Colon (tissue), 2 donors: Measurements from ENCODE around the gene INCA1.

ENCODE experiments used
- FAIRE-seq: peaks from 2 replicates; lab custom pipeline; 2012; peaks lifted over from hg19 to GRCh38; lab: Jason Lieb, UNC
- donor health status: control.
- donor health status: control.

The INCA1 gene

GRCh38 chr17:5003214-5003867, 6.0 kb upstream of the INCA1 start:
- FAIRE-seq, result no peak

- FAIRE-seq, result no peak
Measured at GRCh38 chr17:5002121-5002788, 4.9 kb upstream of the INCA1 start.

- FAIRE-seq, result no peak
Measured at GRCh38 chr17:5000237-5000639, 2.9 kb upstream of the INCA1 start.

- FAIRE-seq, result no peak
Measured at GRCh38 chr17:4999430-5000093, 2.2 kb upstream of the INCA1 start.

GRCh38 chr17:4998732-4999429, 1.6 kb upstream of the INCA1 start:
- FAIRE-seq, result no peak

GRCh38 chr17:4998027-4998731, 857 bp upstream of the INCA1 start:
- no peak for FAIRE-seq

DNA sequence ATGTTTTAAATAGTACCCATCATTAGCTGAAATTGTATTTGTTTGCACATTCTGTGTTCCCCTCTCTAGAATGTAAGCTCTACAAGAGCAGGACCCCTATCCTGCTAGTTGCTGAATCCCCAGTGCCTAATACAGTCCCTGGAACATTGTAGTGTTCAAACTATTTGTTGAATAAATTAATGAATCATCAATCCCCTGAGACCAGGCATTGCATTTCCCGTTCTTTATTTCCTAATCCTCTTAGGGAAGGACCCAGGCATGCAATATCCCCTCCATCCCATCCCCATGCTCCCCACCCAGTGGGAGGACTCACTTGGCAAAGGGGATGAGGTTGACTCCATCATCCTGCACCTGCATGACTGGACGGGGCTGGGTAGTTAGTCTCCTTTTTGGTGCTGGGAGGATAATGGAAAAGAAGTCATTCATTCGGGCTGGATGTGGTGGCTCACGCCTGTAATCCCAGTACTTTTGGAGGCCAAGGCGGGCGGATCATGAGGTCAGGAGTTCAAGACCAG, 3.2 kb downstream of the INCA1 start:
- FAIRE-seq, result no peak

- FAIRE-seq, result no peak
Measured at GRCh38 chr17:4987767-4988567, 9.4 kb downstream of the INCA1 start.

- no peak for FAIRE-seq
Measured at GRCh38 chr17:4986951-4987766, 10.2 kb downstream of the INCA1 start, which contains the start of gene CAMTA2. TSS of gene CAMTA2 (minus strand) at chr17:4987675. CDS start at chr17:4986222, 1,453 bp downstream.

- FAIRE-seq, result no peak
Measured at GRCh38 chr17:4986403-4986802, 10.9 kb downstream of the INCA1 start.

GRCh38 chr17:4982305-4982704, 15.0 kb downstream of the INCA1 start:
- FAIRE-seq, result no peak

GRCh38 chr17:4980644-4981216, 16.6 kb downstream of the INCA1 start:
- no peak for FAIRE-seq

DNA sequence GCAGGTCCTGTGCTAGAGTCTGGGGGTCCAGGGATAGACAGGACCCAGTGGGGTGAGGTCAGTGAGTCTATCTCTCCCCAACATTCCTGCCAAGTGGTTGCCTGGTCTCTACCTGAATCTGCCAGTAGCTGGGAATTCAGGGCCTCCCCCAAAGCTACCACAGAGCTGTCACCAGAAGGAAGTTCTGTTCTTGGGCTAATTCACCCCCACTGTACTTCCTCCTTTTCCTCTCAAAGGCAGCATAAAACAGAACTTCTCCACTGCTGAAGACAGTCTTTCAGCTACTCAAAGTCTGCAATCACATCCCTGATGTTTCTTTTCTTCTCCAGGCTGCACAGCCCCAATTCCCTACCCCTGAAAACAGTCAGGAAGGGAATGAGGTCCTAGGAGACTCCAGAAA, 18.6 kb downstream of the INCA1 start:
- no peak for FAIRE-seq

DNA sequence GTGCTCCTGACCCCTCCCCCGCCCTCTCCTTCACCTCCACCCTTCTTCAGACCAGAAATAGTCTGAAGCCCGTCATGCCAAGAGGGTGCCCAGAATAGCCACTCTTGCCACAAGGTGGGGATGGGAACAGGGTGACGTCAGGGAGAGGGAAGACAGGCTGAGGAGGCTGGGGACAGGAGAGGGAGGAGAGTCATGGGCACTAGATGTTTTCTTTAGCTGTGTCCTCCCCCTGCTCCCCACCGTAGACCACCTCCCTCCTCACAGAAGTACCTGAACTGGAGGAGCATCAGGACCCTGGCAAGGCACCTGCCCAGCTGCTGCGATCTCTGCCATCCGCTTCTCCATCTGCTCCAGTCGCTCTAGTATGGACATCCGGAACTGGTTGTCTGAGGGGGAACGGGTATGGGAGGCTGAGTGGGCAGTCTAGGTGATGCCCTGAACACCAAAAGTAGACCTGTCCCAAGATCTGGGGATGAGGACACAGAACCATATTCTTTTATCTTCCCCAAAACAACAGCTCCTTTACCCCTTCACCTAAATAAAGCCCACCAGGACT, 23.1 kb downstream of the INCA1 start:
- FAIRE-seq, result no peak

DNA sequence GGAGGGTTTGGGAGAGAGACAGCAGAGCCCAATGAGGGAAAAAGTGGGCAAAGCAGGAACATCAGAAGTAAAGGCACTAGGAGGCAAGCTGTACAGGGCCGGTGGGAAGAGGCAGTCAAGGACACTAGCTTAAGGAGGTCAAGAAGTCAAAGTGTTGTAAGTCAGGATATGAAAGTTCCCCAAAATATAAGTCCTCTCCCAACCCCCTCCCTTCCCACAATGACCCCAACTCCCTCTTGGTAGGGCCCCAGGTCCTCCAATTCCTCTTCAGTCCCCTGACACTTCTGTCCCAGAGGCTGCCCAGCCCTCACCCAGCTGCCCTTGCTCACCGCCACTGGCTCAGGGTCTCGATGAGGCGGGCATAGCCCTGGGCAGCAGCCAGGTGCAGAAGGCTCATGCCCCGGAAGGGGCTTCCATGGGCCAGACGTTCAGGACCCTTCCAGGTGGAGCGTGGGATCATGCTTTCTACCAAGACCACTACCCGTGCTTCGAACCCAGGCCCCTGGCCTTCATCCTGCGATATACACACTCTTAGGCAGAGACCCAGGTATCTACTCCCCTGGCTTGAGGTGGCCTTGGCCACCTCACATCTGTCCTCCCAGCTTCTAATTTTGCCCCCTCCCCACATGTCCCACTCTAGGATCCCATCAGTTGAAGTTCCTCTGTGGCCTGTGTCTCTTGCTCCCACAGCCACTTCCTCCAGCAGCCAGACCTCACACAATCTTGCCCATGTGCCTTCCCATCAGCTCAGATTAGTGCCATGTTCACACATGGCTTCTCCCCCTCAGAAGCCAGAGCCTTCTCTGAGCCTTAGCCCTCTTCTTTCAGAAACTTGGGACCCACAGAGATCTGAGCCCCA, 23.8 kb downstream of the INCA1 start:
- FAIRE-seq, result no peak

DNA sequence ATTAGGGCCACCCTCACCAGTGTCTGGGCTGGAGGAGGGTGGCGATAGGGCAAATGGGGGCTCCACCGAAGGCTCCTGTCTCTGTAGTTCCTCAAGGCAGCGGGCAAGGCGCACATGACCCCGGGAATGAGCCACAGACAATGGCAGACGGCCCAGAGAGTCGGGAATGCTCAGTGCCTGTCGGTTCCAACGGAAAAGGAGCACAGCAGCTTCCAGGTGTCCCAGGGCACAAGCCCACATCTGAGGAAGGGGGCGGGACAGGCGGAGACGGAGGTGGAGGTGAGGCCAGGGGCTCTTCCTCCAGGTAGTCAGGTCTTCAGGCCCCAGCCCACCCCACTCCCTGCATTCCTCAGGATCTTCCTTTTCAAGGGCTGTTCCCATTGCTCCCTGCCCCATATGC, 24.6 kb downstream of the INCA1 start:
- FAIRE-seq, result no peak

- no peak for FAIRE-seq
Measured at GRCh38 chr17:4972322-4972721, 25.0 kb downstream of the INCA1 start.

DNA sequence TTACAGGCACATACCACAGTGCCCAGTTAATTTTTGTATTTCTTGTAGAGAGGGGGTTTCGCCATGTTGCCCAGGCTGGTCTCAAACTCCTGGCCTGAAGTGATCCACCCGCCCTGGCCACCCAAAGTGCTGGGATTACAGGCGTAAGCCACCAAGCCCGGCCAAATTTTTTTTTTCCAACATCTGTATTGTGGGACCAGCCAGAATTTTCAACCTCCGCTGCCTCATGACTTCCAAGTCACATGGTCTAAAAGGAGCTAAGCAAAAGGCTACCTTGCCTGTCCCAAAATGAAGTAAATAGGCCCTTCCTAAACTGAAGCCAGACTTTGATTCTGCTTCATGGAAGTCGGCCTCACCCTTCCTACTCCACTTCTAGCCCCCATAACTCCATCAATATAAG, 25.5 kb downstream of the INCA1 start:
- FAIRE-seq, result no peak

- no peak for FAIRE-seq
Measured at GRCh38 chr17:4970273-4970672, 27.0 kb downstream of the INCA1 start.
